RKO (cell line): ENCODE results near the gene RRAGD.
"Not testable (repeated sequence)": the region's sequence is repeated elsewhere in the genome, so short reads cannot be mapped to it uniquely, and the experiment has no call there.

ENCODE experiments used
- DNase-seq: peaks from one replicate; pipeline ENCODE4 v3.0.0-alpha.2; 2016; ENCODE audit warnings: low spot score

The RRAGD gene

DNA sequence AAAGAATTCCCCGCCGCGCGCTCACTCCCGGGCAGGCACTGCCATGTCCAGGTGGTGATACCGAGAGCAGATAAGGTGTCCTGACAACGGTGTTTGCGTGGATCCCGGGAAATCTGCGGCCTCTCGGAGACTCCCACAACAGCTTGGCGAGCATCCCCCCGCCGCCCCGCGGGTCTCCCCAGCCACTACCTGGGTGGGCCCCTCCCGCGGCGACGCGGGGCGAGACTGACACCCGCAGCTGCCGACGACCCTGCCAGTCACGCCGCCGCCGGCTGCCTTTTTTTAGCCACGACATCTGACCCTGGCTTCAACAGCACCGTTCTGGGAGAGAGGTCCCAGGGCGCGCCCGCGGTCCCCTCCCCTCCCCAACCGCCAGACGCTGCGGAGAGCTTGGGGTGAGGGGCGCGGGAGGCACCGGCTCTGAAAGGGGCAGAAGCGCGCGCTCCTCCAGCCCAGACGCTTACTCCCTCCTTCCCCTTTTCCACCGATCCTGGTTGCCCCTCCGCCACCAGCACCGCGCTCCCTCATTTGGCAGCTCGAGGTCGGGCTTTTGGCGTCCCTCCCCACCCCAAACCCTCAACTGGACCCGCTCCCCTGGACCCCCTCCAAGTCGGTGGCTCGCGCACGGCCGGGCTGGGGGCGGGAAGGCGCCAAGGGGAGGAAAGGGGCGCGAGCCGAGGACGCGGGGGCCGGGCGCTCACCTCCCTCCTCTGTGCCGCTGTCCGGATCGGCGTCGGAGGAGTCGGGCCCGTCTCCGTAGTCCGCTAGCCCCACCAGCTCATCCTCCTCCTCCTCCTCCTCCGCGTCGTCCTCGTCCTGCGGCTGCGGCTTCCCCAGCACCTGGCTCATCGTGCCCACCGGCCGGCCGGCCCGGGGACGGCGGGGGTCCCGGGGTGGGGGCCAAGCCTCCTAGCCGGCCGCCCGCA lies 665 bp downstream of the RRAGD start:
- no peak for DNase-seq

DNA sequence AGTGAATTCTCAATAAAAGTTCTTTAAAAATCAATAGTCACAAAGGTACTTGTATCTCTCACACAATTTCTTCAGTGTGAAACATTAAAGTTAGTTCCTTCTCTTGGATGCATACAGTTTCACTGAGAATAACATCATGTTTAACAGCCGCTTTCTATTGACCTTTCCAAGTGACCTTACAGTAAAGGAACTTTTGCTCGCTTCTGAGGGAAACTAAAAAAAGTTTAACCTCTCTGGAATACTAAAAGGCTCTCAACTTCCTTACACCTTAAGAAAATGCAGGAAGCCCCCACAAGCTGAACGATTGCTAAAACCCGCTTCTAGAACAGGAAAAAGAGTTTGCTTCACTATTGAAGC lies 1.3 kb downstream of the RRAGD start:
- no peak for DNase-seq

DNA sequence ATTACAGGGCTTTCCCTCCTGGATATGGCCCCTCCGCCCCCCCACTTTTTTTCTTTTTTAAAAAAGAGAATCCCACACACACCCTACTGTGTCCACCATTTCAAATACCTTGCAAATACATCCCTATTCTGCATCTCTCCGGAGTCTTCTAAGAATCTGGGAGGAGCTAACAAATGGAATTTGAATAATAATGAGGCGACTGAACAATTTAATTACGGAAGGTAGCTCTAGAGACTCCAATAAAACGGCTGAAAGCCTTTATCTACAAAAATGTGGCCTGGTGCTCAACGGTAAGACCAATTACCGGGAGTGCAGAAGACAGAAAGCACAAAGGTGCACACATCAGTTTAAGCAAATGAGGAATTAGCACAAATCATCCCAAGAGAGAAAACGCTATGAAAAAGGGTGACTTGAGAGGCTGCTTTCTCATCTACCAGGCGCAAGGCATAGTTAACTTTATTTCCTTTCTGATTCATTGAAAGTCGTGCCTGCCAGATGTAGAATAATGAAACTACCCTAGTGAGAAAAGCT lies 1.8 kb downstream of the RRAGD start:
- no peak for DNase-seq

DNA sequence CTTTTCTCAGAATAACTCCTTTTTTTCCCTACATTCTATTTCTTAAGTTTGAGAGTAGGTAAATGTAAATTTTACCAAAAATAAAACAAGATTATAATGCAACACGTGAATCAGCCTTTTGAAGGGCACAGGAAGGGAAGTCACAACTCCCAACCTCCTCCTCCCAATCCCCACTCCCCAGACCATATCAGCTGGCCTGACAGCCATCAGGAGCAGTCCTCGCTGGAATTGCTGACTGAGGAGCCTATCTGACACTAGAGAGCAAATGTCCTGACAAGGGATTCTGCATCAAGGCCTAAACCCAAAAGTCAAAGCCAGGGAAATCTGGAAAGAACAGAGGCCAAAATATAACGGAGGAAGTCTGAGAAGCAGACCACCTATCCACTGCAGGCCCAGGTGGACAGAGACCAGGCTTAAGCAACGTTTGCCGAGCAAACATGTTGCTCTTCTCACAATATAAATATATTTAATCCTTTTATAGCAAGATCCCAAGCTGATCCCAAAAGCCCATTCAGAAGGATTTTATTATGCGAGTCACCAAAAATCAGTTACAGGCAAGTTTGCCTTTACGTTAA lies 2.5 kb downstream of the RRAGD start:
- no peak for DNase-seq

DNA sequence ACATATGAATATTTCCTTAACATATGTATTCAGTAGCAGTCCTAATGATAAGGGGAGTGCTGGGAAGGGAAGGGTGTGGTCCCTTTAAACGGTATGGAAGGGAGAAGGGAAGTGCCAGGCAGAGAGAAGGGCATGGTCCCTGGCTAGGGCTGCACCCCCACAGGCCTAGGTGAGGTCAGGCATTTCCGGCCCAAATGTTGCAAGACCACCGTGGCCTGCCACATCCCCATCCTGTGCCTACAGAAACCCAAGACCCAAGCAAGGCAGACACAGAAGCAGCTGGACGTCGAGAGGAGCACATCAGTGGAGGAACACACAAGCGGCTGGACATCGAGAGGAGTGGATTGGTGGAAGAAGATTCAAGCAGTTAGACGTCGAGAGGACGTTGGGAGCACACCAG lies 5.9 kb downstream of the RRAGD start:
- DNase-seq = no peak

DNA sequence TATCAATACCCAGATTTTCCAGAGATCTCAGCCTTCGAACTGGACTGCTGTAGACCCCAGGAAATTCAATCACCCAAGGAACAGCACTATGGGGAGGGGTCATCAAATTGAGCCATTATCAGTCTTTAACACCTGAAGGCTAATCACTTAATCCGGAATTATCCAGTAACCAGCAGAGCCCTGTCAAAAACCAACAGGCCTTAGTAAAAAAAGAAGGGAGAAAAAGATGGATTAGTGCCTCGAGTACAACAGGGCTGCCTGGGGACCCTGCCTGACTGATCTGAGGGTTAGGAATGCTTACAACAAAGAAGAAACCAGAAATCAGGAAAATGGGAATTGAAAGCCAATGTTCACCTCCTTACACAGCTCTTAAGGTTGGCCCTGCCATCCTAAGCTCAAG lies 7.6 kb downstream of the RRAGD start:
- DNase-seq = no peak

DNA sequence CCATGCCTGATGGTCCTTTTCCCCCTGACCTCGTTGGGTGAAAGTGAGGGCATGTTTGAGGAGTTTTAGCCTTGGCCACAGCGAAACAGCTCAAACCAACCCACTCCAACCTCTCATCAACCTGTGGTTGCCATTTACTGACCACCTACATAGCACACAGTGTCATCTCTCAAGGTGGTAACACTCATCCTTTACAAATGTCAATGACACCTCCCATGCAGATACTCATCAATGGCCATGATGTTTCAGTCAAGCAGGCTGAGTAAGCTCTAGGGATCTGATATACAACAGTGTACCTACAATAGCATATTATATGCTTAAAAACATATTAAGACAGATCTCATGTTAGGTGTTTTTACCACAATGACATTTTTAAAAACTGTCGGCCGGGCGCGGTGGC lies 9.3 kb downstream of the RRAGD start:
- no peak for DNase-seq

DNA sequence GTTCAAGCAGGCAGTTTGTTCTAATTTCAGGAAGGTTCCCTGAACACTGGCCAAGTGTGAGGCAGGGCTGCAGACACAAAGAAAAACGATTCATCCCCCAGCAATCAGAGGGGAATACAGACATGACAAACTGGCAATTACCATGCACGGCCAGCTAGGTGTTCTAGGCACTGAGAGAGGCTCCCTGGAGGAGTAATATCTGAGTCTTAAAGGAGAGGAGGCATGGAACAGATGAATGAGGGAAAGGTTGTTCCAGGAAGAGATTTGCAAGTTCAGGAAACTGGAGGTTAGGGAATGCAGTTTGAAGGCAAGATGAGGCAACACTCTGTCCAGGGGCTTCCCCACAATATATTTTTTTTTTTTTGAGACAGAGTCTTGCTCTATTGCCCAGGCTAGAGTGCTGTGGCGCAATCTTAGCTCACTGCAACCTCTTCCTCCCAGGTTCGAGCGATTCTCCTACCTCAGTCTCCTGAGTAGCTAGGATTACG lies 11.1 kb downstream of the RRAGD start:
- no peak for DNase-seq

DNA sequence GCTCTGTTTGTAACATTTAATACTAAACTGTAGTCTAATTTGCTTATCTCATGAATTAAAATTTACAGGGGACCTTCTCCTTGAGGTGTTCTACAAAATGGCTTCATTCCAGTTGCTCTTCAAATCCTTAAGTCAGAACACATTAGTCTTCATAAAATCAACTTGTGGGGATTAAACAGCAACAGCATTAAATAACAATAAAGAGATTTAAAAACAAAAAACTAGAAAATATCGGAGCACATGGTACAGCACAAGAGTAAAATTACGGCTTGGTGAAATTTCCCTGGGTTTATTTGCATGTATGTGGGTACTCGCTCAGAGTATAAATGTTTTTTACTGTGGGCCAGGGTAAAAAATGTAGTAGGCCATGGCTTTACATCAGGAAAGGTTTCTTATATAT lies 12.0 kb downstream of the RRAGD start:
- no peak for DNase-seq

DNA sequence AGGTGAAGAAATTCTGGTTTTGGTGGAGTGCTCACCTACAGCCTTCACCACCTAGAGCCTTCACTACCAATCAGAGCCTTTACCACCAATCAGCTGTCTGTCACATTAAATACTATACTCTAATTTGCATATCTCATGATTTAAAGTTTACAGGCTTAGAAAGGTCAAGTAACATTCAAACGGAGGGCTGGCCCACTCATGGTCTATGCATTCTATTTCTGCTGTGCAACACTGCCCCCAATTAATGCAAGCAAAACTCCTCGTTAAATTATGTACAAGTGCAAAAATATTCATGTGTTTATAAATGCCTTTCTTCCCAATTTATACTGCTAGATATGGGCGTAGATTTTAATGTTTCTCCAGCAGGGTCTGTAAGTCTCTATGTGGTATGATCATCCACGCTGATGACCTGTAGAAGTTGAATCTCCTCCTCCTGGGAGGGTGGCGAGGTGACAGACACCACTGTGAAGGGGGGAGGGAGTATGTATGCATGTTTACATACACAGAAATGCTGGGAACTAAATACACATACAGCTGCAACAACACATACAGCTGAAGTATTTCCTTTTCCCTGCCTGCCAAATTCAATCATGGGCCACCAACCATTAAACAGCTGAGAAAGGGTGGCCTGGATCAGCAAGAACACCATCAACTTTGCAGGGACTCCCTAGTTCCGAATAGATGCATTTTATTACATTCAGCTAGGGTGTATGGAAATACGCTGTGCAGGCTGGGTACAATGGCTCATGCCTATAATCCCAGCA lies 13.1 kb downstream of the RRAGD start:
- DNase-seq = no peak

DNA sequence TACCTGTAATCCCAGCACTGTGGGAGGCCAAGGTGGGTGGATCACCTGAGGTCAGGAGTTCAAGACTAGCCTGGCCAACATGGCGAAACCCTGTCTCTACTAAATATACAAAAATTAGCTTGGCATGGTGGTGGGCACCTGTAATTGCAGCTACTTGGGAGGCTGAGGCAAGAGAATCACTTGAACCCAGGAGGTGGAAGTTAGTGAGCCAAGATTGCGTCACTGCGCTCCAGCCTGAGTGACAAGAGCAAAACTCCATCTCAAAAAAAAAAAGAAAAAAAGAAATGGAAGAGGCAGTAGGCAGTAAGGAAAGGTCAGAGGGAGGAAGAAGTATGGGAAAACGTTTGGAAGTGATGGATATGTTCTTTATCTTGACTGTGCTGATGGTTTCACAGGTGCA lies 14.2 kb downstream of the RRAGD start:
- DNase-seq = not testable (repeated sequence)

DNA sequence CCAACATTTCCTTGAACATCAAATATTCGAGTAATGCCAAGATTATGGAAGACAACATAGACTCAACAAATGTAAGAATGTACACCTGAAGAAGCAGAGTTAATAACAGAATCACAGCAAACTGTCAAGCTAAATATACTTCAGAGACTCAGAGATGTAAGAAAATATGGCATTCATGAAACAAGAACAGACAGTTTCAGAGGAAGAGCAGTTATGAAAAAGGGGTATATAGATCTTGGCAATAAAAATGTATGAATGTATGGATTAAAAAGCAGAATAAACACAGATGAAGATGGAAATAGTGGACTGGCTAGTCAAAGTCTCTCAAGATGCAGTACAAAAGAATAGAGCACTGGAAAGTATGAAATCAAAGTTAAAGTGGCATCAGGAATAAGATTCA lies 18.4 kb downstream of the RRAGD start:
- DNase-seq = no peak

DNA sequence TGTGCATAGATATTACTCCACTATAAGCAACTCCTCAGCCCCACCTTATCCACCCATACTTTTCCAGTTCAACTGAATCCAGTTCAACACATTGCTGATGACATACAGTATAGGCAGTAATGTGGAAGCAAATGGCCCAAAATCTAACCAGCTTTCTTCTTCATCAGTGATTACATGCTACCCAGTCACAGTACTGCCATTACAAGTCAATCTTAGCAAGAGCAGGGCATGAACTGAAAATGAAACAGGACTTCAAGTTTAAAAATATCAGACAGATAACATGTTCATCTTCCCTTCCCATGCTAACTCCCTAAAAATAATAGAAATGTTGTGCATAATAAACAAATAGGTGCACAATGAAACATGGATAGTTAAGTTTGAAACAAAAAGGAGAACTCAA lies 19.2 kb downstream of the RRAGD start:
- no peak for DNase-seq

DNA sequence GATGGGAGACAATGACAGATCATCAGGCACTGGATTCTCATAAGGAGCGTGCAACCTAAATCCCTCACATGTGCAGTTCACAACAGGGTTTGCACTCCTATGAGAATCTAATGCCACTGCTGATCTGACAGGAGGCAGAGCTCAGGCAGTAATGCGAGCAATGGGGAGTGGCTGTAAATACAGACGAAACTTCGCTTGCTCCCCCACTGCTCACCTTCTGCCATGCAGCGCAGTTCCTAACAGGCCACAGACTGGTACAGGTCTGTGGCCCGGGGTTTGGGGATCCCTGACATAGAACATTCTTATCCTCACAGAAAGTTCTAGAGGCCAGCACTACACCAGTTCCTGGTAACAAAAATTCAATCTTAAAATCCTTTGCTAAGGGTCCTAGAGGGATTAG lies 23.2 kb downstream of the RRAGD start:
- DNase-seq = no peak

DNA sequence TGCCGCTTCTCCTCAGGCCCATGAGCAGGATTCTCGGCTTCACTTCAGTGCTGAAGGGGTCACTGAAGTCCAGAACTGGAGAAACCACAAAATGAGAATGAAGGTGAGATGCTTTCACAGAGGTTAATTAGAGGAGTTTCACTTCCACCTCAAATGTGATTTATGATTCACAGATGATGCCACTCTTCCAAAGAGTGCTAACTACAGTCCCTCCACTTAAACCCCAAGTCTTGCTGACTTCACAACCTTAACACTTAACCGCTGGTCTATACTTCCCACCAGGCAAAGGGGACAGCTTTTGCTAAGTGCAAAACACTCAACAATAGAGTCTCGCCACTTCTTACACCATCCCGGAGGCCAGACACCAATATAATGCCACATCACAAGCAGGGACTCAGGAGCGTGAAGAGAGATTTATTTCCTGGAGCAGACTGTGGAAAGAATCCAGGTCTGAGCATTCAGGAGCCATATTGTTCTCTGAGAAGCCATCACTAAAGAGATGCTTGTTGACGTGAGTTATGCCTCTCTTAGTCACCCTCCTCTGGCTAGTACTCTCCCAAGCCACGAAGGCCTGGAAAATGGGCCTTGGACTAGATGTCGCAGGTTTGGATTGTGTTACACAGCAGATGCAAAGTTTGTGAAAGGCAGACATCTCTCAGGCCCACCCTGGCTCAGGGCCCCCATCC lies 24.4 kb downstream of the RRAGD start:
- no peak for DNase-seq

DNA sequence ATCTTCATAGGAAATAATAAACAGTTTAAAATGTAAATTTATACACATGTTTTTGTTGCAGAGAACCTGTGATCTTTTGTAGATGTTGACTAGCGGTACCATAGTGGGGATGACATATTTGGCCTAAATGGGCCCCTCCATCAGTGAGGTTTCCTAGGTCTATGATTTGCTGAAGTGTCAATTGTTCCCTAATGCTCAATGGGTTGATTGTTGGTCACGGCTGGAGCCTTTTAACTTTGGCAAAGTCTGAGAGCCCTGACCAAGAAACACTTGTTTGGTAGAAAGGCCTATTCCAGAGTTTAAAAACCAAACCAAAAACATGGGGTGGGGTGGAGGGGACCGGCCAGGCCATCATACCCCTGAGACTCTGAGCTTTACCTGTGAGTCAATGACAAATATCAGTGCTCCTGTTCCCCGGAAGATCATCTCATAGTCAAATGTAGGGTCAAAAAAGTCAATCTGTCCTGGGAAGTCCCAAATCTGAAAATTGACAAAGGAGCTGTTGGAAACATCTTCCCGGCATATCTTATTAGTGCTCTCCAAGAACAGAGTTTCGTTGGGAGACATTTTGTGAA lies 25.1 kb downstream of the RRAGD start:
- DNase-seq = no peak

DNA sequence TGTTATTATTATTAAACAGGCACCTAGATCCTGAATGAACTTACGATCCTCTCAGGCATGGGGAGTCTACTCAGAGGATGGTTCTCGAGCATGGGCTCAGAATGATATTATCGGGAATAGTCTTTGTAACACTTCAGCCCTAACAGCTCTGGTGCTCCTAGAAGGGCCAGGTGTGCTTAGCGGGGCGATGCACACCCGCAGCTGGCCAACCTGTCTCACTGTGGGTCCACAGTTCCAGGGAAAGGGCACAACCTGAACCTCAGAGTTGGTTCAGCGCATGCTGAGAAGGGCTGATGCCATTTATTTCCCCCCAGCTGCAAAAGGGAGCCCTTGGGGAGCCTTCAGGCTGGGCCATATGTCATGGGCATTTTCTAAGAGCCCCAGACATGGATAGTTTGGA lies 26.2 kb downstream of the RRAGD start:
- DNase-seq = no peak

DNA sequence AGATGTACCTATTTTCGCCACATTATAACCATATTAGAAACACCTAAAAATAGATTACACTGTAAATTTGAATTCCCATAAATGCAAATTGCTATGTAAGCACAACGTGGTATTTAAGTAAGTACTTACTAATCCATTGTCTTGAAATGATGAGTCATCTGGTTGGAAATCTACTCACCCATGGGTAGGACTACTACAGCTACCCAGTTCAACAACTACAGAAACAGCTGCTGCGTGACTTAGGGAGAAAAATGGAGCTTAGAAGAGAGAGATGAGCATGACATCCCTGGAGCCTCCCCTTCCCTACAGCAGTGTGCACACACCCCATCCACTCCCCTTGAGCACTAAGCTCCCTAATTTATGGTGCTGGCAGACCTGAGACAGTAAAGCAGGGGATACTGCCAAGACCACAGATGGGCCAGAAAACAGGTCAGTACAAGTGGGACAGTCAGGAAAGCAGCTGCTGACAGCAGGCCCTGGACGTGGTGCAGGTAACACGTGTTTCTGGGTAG lies 26.9 kb downstream of the RRAGD start:
- DNase-seq = peak; percentile 68

DNA sequence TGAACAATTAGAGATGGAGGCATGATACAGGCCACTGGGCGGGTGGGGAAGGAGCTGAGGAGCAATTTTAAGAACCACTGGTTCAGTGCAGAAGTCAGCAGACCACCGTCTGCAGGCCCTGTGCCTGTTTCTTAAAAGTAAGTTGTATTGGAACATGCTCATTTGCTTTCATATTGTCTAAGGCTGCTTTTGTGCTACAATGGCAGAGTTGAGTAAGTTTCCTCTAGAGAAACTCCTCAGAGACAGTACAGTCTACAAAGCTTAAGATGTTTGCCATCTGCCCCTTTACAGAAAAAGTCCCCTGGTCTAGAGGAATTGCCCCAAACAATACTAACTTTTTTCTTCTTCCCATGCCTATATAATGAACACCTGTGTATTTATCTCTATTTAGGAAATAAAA lies 31.0 kb downstream of the RRAGD start:
- DNase-seq = no peak

DNA sequence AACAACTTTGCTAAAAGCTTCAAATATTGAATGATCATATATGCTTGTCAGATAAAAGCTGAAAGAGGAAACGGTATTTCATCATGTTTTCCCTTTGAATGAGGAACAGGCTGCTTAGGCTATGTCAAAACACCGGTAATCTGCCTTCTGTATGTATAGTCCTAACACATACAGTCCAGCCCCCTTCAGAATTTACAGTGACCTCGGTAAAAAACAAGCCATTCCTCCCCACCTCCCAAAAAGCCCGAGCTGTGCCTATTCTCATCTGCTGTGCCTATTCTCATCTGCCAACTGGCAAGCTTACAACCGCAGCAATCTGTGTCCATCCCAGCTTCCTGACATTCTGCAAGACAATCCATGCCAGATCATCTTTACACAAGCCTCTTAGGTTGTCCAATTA lies 32.8 kb downstream of the RRAGD start:
- no peak for DNase-seq

DNA sequence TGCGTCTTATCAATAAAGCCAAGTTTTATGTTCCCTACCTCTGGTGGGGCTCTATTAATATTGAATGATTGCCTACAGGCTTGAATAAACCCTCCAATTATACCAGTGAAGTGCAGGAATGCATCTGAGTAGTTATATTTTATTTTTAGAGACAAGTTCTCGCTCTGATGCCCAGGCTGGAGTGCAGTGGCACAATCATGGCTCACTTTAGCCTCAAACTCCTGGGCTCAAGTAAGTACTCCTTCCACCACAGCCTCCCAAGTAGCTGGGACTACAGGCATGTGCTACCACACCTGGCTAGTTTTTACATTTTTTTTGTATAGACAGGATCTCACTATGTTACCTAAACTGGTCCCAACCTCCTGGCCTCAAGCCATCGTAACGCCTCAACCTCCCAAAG lies 33.4 kb downstream of the RRAGD start:
- DNase-seq = no peak
